ENCODE measurements around the gene PSAP. TPM values are rescaled to one million over a fixed set of nuclear protein-coding genes. Genes with fewer than 3 reads are reported as not detected.

PSAP gene
- total RNA-seq, 2 experiments from 2014 or later = 191 to 206 TPM

DNA sequence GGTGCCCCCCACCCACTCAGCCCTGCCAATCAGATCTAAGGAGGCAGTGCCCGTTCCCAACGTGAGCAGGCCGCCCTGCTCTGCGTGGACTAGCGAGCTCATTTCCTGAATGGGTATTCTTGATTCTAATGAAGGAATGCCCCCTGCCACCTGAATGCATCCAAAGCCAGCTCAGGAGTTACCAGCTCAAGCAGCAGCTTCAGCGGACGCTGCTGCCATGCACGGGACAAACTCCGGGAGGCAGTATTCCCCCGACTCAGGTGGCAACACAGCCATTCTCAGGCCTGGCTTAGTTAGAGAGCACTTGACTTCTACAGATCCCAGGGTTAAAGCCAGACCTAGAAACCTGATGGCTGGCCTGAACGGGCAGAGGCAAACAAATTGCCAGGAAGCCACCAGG is 25.8 kb downstream of the PSAP start:
- Mint-ChIP-seq H3K27me3 (no peaks in the 10 kb centered on the region), H3K27ac (no peak overlapping the region), H3K4me3 (no peak overlapping the region), H3K36me3 (ENCODE audit: low read depth) (peaks cover 97% of the 10 kb centered on the region), H3K9me3 (no peaks in the 10 kb centered on the region), H3K4me1 (ENCODE audit: low read depth) (no peaks in the 10 kb centered on the region)
- H3K4me3 ChIP-seq (ENCODE audit: low read length) = no peak overlapping the region
- no peaks in the 10 kb centered on the region for H3K9me3 ChIP-seq (ENCODE audit: control insufficient read depth in 1 of 2, insufficient read depth in 1 of 2, low read length in 2 of 2)
- ATAC-seq (ENCODE audit: poor library complexity) (no peak), DNase-seq (no peak)
- H3K36me3 ChIP-seq (ENCODE audit: insufficient read depth, low read length) = peaks cover 94% of the 10 kb centered on the region
- CTCF ChIA-PET = no interaction called here
- TF ChIP-seq, protein P1, sequence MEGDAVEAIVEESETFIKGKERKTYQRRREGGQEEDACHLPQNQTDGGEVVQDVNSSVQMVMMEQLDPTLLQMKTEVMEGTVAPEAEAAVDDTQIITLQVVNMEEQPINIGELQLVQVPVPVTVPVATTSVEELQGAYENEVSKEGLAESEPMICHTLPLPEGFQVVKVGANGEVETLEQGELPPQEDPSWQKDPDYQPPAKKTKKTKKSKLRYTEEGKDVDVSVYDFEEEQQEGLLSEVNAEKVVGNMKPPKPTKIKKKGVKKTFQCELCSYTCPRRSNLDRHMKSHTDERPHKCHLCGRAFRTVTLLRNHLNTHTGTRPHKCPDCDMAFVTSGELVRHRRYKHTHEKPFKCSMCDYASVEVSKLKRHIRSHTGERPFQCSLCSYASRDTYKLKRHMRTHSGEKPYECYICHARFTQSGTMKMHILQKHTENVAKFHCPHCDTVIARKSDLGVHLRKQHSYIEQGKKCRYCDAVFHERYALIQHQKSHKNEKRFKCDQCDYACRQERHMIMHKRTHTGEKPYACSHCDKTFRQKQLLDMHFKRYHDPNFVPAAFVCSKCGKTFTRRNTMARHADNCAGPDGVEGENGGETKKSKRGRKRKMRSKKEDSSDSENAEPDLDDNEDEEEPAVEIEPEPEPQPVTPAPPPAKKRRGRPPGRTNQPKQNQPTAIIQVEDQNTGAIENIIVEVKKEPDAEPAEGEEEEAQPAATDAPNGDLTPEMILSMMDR (IDR thresholded peaks at IDR 0.05) = no peak
- POLR2A ChIA-PET = no interaction called here
- H3K4me1 ChIP-seq (ENCODE audit: insufficient read depth, low read length) = no peaks in the 10 kb centered on the region
- no peak overlapping the region for H3K27ac ChIP-seq (ENCODE audit: low read depth in 1 of 2, low read length in 2 of 2)
- no peaks in the 10 kb centered on the region for H3K27me3 ChIP-seq (ENCODE audit: control insufficient read depth in 1 of 2, insufficient read depth in 2 of 2, low read length in 2 of 2)
- intact Hi-C loops (cut with DNase I, micrococcal nuclease) = no loop called here

DNA sequence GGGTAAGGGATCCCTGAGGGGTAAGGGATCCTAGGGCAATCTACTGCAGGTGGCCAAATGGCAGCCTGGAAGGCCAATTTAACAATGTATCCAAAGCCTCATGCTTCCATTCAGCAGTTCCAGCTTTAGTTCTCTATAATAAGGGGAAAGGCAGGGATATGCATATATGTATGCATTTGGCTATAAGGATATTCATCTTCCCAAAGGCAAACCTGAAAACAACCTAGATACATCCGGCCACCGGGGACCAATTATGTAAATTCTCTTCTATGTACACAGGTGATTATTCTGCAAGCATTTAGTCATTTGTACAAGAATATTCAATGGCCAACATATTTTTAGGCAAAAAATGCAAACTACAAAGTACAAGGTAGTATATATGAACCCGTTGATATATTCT is 26.7 kb downstream of the PSAP start:
- H3K36me3 ChIP-seq (ENCODE audit: insufficient read depth, low read length) = peaks cover 95% of the 10 kb centered on the region
- H3K4me1 ChIP-seq (ENCODE audit: insufficient read depth, low read length) = no peaks in the 10 kb centered on the region
- H3K27me3 ChIP-seq (ENCODE audit: control insufficient read depth in 1 of 2, insufficient read depth in 2 of 2, low read length in 2 of 2) = no peaks in the 10 kb centered on the region
- no peak overlapping the region for H3K27ac ChIP-seq (ENCODE audit: low read depth in 1 of 2, low read length in 2 of 2)
- no peak for DNase-seq
- peaks cover 0 to 3% of the 10 kb centered on the region in 2 experiments for H3K9me3 ChIP-seq (ENCODE audit: control insufficient read depth in 1 of 2, insufficient read depth in 1 of 2, low read length in 2 of 2)
- TF ChIP-seq, protein P1 (IDR thresholded peaks at IDR 0.05) = no peak
- intact Hi-C loops (cut with DNase I, micrococcal nuclease) = no loop called here
- H3K27ac Mint-ChIP-seq = no peak overlapping the region
- H3K36me3 Mint-ChIP-seq (ENCODE audit: low read depth) = peaks cover 97% of the 10 kb centered on the region
- H3K9me3 Mint-ChIP-seq = no peaks in the 10 kb centered on the region
- POLR2A ChIA-PET = no interaction called here
- CTCF ChIA-PET = no interaction called here
- H3K4me1 Mint-ChIP-seq (ENCODE audit: low read depth) = no peaks in the 10 kb centered on the region
- H3K27me3 Mint-ChIP-seq = no peaks in the 10 kb centered on the region
- ATAC-seq (ENCODE audit: poor library complexity) = no peak
- no peak overlapping the region for H3K4me3 Mint-ChIP-seq
- no peak overlapping the region for H3K4me3 ChIP-seq (ENCODE audit: low read length)

DNA sequence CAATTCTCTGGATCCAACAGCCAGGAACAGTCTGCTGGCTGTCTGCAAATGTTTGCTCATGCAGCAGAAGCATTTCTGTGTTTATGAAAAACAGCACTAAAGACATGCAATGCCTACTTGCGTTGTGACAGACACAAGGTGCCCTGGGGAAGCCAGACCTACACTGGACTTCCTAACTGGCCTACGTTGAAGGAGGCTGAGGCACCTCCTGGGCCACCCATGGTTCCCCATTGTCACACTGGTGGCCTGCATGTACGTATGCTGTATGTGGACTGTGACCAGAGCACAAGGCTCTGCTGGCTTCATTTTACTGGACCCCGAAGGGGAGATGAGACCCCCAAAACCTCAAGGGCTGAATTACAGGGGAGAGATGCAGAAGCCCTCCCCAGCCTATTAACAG is 27.7 kb downstream of the PSAP start:
- H3K4me3 ChIP-seq (ENCODE audit: low read length) = no peak overlapping the region
- H3K4me1 ChIP-seq (ENCODE audit: insufficient read depth, low read length) = no peaks in the 10 kb centered on the region
- H3K27ac ChIP-seq (ENCODE audit: low read depth in 1 of 2, low read length in 2 of 2) = no peak overlapping the region
- CTCF ChIA-PET = no interaction called here
- H3K4me3 Mint-ChIP-seq = no peak overlapping the region
- no peaks in the 10 kb centered on the region for H3K9me3 Mint-ChIP-seq
- POLR2A ChIA-PET = no interaction called here
- intact Hi-C loops (cut with DNase I, micrococcal nuclease) = no loop called here
- no peak overlapping the region for H3K27ac Mint-ChIP-seq
- TF ChIP-seq, protein P1 (IDR thresholded peaks at IDR 0.05) = no peak
- H3K4me1 Mint-ChIP-seq (ENCODE audit: low read depth) = no peaks in the 10 kb centered on the region
- no peaks in the 10 kb centered on the region for H3K27me3 ChIP-seq (ENCODE audit: control insufficient read depth in 1 of 2, insufficient read depth in 2 of 2, low read length in 2 of 2)
- H3K36me3 ChIP-seq (ENCODE audit: insufficient read depth, low read length) = peaks cover 95% of the 10 kb centered on the region
- H3K27me3 Mint-ChIP-seq = no peaks in the 10 kb centered on the region
- ATAC-seq (ENCODE audit: poor library complexity) (no peak), DNase-seq (no peak)
- peaks cover 0 to 3% of the 10 kb centered on the region in 2 experiments for H3K9me3 ChIP-seq (ENCODE audit: control insufficient read depth in 1 of 2, insufficient read depth in 1 of 2, low read length in 2 of 2)
- H3K36me3 Mint-ChIP-seq (ENCODE audit: low read depth) = peaks cover 97% of the 10 kb centered on the region

Data from CD4-positive, alpha-beta T cell (primary cell).